HG03045 (cell line): ENCODE results near the gene PRIMA1.
A peak's percentile ranks its signal among the peaks of the same experiment; 100 is the strongest.

ENCODE experiments used
- ATAC-seq: cut with Tn5 transposase; IDR thresholded peaks from one replicate; pipeline ENCODE4 v1.9.1; 2021; ENCODE audit warnings: mild to moderate bottlenecking, moderate library complexity; ENCODE audit not compliant: unreplicated experiment

Gene PRIMA1, protein sequence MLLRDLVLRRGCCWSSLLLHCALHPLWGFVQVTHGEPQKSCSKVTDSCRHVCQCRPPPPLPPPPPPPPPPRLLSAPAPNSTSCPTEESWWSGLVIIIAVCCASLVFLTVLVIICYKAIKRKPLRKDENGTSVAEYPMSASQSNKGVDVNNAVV

DNA sequence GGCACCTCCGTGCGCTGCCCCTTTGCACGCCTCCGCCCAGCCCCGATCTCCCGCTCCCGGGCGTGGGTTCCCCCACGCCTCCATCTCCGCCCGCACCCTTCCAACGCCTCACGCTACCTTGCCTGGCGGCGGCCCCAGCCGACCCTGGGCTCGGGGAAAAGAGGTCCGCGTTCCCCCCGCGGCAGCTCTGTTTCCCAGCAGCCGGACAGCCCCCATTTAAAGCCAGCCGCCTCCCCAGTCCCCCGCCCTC is at the start of gene PRIMA1:
Gene PRIMA1, minus strand, starts transcription at position 193 of the 250 bp plus-strand sequence. CDS start 767 bp downstream, outside the sequence.
- ATAC-seq: no peak

DNA sequence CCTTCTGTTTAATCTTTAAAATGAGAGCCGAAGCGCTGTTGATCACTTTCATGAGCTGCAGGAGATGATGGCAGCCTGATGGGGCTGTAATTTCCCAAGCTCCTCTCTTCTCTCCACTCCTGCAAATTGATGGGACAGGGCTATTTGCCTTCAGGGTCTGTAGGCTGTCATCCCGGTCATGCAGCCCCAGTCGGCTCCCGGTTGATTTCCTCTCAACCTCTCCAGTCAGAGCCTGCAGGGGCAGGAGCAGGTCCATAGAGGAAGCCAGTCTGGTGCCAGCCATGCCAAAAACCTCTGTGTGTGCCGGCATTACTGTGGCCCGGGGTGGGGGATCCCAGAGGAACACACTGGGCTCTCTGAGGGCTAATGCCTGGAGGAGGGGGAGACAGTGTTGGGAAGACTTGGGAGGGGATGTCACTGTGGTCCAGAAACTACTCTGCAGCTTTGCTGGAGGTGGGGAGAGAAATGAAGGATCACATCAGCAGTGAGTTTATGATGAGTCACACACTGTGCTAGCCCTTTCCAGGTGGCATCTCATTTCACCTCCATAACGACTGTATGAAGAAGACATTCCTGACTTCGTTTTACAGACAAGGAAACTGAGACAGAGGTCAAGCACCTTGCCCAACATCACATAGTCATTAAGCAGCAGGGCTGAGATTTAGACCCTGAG is 46.5 kb upstream of the PRIMA1 start:
- no peak for ATAC-seq

DNA sequence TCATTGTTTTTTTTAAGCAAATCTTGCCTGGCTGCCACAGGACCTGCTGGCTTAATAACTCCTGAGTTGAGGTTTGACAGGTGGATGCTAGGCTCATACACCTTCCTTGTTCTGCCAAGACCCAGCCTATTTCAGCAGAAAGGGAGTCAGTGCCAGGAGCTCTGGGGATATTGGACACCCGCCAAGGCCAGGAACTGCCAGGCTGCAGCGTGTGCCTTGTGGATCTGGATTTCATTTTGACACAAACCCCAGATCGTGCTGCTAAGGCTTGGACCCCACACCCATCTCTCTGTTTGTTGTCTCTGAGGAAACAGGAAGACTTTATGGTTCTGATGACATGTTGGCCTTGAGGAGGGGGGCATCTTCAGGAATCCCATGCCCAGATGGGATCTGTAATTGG is 44.4 kb upstream of the PRIMA1 start:
- no peak for ATAC-seq

DNA sequence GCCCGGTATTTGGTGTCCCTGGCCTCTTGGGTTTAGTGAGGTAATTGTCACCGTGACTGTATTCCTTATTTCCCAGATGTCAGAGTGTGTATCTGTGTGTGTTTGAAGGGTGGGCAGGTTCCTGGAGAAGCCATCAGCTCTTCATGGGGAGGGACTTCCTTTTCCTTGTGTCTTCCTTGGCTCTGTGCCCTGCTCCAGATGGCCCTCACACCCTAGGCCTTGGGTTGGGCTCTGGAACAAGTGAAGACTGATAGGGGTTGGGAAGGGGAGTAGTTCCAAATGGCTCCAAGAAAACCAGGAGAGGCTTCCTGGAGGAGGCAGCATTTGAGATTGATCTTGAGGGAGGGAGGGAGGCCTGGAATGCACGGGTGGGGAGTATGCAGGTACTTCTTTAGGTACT is 43.8 kb upstream of the PRIMA1 start:
- no peak for ATAC-seq

DNA sequence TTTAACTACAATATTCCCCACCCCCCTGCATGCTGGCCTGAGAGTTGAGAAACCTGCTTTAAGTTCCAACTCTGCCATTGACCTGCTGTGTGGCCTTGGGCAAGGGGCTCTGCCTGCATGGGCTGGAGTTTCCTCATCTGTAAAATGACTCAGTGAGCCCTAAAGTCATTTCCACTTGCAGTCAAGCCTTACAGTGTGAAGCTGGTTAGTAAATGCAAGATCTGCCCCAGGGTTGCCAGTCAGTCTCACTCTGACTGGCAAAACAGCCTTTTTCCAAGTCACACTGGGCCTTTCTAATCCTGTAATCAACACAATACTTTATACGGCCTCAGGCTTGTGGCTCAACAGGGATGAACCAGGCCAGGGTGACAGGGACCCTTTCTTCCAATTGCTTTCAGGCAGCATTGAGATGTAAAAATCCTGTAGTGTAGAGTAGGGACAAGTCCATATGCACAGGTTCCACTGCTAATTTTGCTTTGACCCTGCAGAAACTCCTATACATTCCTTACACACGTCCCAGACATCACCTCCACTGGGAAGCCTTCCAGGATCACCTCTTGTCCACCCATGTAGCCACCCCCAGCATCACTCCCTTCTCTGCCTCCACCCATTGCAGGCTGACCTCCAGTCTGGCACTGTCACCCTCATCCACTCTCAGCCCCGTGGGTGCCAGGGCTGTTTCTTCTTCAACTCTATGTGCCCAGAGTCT is 42.6 kb upstream of the PRIMA1 start:
- no peak for ATAC-seq

DNA sequence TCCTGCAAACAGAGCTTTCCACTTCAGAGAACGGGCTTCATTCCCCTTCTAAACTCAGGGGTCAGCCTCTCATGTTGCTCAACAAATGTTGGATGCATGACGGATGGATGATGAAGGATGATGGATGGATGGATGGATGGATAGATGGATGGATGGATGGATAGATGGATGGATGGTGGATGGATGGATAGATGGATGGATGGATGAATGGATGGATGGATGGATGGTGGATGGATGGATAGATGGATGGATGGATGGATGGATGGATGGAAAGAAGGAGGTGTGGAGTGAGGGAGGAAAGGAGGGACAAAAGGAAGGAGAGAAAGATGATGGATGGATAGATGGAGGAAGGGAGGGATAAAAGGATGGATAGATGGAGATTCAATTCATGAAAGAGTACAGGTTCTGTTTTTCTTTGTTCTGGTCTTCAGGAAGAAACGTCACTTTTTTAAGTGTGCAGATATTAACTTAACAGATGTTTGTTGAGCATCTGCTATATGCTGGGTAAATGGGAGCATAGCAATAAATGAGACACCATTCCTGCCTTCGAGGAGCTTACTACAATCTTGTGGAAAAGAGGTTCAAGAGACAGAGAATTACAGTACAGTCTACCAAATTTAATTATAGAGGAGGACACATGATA is 41.7 kb upstream of the PRIMA1 start:
- ATAC-seq: no peak

DNA sequence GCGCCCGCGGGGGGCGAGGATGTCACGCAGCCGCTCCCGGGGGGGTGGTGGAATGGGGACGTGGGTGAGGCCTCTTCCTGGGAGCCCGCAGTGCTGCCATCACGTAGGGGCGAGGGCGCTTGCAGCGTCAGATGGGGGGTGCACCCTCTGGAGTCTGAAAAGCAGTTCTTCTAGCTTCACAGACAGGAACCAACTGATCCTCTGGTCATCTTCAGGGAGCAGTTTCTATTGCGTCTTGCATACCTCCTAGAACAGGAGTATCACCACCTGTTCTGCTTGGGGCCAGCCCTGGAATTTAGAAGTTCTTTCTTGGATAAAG is 36.9 kb upstream of the PRIMA1 start:
- no peak for ATAC-seq

DNA sequence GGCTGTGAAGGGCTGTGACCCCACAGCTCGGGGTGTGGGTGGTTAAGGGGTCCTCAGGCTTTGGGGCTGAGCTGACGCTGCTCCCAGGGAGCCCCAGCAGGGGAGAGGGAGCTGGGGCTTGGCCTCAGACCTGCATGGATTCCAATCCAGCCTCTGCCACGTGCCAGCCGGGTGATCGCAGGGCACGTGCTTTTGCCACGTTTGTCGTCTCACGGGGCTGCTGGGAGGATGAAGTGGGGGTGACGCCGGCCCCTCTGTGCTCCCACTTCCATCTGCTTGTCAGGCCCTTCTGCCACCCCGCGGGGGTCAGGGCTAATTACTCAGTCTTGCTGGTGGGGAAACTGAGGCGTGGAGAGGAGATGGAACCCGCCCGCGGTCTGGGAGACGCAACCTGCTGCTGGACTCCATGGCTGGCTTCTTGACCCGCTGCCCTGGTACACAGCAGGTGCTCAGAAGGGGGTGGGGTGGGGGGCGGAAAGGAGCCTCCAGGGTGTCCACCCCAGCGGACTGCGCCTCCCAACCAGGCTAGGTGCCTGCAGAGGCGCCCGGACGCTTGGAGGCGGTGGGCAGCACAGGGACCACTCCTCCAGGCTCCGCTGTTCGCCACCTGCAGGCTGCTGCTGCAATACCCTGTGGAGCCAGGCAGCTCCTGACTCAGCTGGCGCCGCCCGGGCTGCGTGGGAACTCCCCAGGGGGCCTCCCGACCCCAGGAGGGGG is 36.4 kb upstream of the PRIMA1 start:
- ATAC-seq: no peak

DNA sequence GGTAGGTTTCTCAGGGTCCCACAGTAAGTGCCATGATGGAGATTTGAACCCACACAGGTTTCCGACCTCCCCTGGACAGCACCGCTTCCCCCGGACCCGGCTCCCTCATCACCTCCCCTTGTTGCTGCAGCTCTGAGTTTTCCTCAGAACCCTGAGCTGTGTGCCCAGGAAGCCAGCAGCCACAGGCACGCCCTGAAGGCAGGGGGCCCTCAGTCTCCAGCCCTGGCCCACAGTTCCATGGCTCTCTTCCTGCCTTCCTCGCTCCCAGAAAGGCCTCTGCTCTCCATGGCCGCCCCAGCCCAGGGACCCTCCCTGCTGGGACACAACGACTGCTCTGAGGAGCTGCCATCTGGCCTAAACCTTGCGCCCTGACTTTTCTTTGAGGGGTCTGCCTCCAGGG is 35.8 kb upstream of the PRIMA1 start:
- ATAC-seq: no peak

DNA sequence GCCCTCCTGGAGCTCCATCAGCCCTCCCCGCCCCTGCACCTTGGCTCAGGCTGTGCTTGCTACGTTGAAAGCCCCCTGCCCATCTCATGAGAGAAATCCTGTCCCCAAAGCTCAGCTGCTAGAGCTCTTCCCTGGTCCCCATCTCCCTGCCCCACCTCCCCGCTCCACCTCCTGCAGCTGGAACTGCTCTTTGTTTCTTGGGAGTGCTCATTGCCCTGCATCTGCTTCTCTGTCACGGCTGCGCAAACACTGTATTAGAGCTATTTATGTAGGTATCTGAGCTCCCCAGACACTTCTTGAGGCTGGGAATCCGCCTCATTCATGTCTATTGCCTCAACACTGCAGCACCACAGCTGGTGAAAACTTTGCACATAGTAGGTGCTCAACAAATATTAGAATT is 32.8 kb upstream of the PRIMA1 start:
- ATAC-seq: no peak

DNA sequence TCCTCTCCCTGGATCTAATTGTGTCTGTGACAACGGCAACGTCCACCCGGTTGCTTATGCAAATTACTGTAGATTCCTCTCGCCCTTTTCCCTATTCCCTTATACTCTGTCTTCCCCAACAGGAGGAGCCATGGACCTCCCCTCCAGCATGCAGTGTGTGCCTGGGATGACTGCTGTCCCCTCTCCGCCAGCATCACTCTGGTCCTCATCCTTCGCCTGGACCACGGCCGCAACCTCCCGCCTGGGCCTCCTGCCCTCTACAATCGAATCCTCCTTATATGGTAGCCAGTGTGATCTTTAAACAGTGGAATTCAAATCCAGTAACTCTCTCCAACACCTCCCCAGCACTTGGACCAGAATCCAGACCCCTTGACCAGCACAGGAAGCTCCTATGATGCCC is 30.6 kb upstream of the PRIMA1 start:
- ATAC-seq: no peak

DNA sequence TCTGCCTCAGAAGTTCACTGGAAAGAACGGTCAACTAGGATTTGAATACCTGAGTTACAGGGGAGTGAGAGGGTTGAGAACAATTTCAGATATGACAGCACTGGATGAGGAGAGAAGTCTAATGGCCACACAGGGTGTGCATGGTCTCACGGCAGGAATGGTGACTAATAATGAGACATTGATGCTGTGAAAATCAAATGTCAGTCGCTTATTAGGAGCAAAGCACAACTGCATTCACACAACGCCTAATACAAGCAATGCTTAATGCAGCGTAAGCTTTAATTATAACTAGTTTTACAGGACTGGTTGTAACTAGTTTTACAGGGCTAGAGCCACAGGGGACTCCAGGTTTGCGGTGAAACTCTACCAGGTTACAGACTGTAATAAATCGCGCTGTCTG is 23.4 kb upstream of the PRIMA1 start:
- ATAC-seq: no peak

DNA sequence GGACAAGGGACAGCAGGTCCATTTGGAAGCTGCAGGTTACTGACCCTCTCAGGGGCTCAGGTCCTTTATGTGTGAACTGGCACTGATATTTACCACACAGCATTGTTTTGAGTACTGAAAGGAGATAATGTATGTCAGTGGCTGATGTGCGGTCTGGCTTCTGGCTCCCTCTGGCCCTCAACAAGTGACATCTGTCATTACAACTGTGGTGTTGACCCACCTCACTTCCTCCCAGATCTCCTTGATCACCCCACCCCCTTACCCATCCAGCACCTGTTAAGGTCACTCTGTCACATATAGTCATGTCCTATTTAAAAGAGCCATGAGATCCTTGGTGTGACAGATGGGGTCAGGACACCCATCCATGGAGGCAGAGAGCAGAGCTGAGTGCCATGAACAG is 22.7 kb upstream of the PRIMA1 start:
- ATAC-seq: no peak

DNA sequence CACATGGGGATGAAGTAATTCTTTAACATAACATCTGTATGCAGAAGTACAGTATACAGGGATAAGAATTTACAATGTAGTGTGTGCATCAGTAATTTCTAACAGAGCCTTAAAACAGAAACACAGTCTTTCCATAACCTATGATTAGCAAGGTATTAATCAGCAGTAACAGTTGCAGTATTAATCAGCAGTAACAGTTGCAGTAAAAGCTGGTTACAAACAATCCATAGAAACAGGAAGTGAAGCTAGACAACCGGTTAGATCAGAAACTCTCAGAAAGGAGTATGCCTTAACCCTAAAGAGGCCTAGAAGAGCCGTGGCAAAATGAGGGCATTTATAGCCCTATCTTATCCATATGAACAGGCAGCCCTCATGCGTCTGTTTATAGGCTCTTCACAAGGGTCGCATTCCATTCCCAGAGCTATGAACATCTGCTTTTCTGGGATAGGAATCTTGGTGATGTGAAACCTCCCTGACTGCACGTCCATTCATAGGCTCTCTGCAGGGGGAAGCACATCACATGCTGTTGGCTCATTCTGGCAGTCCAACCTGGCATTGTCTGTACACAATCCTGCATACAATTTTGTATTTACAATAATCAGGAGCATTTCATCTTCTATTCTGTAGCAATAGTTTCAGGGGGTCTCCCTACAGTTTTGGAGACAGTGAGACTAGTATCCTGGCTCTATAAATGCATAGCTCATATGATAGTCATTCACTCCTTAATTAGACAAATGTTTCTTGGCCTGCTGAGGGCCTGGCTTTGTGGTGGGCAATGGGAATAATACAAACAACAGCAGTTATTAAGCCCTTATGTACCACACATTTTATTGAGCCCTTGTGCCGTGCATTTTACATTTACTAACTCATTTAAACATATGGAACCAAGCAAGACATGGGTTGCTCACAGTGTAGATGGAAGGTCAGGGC is 21.5 kb upstream of the PRIMA1 start:
- ATAC-seq: peak; percentile 60

DNA sequence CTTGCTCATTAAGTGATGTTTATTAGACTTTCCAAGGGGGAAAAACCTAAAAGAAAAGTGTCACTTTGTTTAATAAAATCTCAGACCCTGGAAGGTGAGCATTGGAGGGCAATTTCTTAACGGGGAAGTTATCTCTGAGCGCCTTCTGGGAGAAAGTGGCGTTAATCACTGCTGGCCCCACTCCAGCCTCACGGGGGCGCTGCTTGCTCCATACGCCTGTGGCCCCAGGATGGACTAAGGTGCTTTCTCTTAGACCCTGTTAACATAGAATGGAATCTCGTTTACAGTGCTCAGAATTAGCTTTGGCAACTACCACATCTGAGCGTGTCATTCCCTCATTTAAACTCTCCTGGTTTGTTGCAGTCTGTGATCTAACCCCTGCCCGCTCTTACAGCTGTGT is 16.4 kb upstream of the PRIMA1 start:
- no peak for ATAC-seq

DNA sequence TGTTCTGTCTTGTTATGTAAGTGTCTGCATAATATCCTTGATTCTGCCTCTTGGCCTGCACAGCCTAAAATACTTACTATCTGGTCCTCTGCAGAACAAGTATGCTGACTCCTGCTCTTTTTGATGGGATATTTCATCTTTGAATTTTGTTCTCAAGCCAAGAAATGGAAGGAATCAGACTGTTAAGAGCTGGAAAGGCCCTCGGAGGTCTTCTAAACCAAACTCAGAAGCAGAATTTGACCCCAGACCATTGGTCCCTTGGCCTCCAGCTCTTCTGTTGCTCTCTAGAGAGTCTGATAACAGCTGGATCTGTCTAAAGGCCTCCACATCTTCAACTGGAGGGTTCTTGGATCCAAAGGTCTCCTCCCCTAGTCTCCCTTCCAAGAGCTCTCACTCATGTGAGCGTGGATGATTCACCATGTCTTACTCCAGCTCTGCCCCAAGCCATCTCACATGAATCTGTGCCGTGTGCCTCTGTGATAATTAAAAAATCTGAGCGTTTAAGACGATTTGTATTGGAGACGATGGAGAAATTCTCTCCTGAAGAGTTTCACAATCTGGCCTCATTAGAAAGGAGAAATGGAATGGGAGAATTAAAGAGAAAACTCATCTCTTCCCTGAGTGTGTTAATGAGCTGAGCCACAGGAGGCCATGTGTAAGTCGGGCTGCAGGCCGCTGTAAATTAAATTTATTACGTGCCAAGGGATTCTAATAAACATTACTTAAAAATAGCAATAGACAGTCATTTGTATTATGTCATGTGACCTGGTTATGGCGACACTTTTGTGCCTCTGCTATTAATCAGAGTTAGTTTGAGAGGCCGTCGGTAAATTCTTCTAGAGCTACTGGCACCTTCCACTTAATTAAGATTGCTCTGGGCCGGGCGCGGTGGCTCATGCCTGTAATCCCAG is 15.4 kb upstream of the PRIMA1 start:
- ATAC-seq: no peak

DNA sequence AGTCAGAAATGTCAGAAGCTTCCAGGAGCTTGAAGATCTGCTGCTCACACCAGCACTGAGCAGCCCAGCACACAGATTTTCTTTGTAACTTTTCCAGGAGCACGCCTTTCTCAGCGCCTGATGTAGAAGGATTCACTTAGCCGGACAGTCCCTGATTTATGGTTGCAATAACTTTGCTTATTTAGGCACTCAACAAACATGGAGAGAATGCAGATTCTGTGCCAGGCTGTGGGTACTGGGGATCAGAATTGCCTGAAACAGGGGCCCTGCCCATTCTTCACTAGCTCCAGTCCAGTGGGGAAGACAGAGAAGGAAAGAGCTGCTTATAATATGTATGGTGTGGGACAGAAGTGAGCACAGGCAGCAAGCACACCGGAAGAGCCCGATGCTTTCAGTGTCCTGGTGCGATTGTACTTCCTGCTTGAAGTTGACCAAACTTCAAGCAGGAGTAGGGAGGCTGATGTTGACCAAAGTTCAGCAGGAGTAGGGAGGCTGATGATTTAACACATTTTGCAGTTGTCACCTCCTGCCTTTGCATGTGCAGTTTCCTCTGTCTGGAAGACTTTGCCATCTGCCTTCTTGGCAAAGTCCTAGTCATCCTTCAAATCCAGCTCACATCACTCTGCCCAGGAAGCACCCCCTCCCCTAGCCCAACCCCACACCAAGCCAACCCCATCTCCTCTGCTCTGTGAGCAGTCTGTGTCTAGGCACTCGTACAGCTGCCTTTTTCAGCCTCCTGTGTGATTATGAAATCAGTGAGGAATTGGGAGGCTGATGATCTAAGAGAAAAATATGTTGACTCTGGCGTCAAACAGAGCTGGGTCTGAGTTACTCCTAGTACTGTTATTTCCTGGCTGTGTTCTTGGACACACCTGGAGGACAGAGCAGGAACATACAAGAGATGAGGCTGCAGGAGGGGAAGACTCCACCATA is 12.0 kb upstream of the PRIMA1 start:
- ATAC-seq: no peak

DNA sequence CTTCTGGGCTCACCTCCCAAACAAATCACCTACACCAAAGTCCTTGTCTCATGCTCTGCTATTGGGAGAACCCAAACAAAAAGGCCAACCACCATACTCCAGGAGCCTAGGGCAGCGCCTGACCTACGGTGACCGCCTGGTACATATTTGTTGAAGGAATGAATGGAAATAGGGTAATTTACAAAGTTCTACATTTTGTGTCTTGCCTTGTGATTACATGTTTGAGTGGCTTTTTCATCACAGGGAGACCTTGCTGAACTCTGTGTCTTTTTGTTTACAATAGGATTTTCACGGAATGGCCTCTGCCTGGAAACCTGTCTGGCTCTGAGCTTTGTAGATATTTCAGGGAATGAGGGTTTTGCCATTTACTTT is 11.3 kb upstream of the PRIMA1 start:
- ATAC-seq: no peak

DNA sequence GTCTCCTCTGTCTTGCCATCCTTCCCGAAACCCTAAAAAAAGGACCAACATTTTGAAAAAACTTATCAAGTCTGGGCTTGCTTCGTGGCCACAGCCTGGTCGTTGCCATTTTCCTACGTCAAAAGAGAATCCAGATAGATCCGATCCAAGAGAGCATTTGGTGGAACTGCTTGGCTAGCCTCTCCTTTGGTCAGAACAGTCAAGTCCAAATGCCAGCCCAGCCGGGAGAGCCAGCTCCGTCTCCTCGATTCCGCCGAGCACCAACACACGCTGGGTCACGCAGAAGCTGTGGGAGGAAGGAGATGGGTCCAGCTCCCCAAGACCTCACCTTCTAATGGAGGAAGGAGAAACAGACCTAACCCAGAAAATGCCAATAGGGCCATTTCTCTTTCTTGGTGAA is 9.3 kb upstream of the PRIMA1 start:
- ATAC-seq: no peak
